Suprapubic skin (tissue), 4 donors: ENCODE measurements around the gene KIAA0753. TPM values are rescaled to one million over a fixed set of nuclear protein-coding genes. Genes with fewer than 3 reads are reported as not detected.

ENCODE experiments used
- total RNA-seq, 4 donors: library from RNA; depleted of rRNA; stranded (reverse); fragments of >200 nt; gene quantifications; one replicate each; pipeline ENCODE4 v1.1.0, GENCODE V29; 2016

Gene KIAA0753
- total RNA-seq, 4 donors from 2014 or later = 4.9 to 24.9 (median 10.4) TPM

Other genes with a start within 250 kb of the KIAA0753 start
- not detected for gene AIPL1, start 205.6 kb downstream of the KIAA0753 start, total RNA-seq
- gene PIMREG, start 196.3 kb downstream of the KIAA0753 start, total RNA-seq = 1 to 10 TPM; 1.0 to 3.3 (median 3.2) TPM
- 10 to 100 TPM; 16.4 to 31.1 (median 19.2) TPM for gene PITPNM3, start 84.2 kb downstream of the KIAA0753 start, total RNA-seq
- gene TXNDC17, start 349 bp upstream of the KIAA0753 start, total RNA-seq = 100 to 1,000 TPM in 1 of 4 donors, 10 to 100 TPM in 3; 30.0 to 153 (median 92.9) TPM
- gene MED31, start 10.9 kb upstream of the KIAA0753 start, total RNA-seq = 10 to 100 TPM in 3 of 4 donors, 1 to 10 TPM in 1; 9.3 to 19.2 (median 12.9) TPM
- gene C17orf100, start 11.1 kb upstream of the KIAA0753 start, total RNA-seq = 1 to 10 TPM; 1.9 to 3.3 (median 2.4) TPM
- gene SLC13A5, start 72.7 kb upstream of the KIAA0753 start, total RNA-seq = under 1 TPM in 1 of 4 donors, not detected in 3; 0.72 TPM
- gene XAF1, start 115.3 kb upstream of the KIAA0753 start, total RNA-seq = 10 to 100 TPM in 2 of 4 donors, 1 to 10 TPM in 2; 4.3 to 21.1 (median 10.9) TPM
- 1 to 10 TPM in 2 of 4 donors, under 1 TPM in 1, not detected in 1; 0.91 to 1.5 (median 1.0) TPM for gene FBXO39, start 135.5 kb upstream of the KIAA0753 start, total RNA-seq
- not detected for gene TEKT1, start 191.0 kb upstream of the KIAA0753 start, total RNA-seq